Measurements from ENCODE around the gene WWOX. TPM values are rescaled to one million over a fixed set of nuclear protein-coding genes. Genes with fewer than 3 reads are reported as not detected.

The WWOX gene
- total RNA-seq, 1 donor from 2014 or later, result 106 TPM

GRCh38 chr16:78987666-78988065 lies 888.2 kb downstream of the WWOX start:
- Histone ChIP-seq H3K4me3 (no peak overlapping the region), H3K4me1 (no peaks in the 10 kb centered on the region), H3K36me3 (no peaks in the 10 kb centered on the region), H3K27ac (no peak overlapping the region), H3K27me3 (no peaks in the 10 kb centered on the region), H3K9me3 (no peaks in the 10 kb centered on the region)
- no peak for TF ChIP-seq CTCF (IDR thresholded peaks at IDR 0.05)
- no peak for DNase-seq (ENCODE audit: low spot score in 2 of 2)
- intact Hi-C loops (cut with DNase I), result no loop called here

- Histone ChIP-seq H3K27ac (no peak overlapping the region), H3K9me3 (no peaks in the 10 kb centered on the region), H3K27me3 (no peaks in the 10 kb centered on the region), H3K36me3 (no peaks in the 10 kb centered on the region), H3K4me3 (no peak overlapping the region), H3K4me1 (no peaks in the 10 kb centered on the region)
- TF ChIP-seq CTCF (IDR thresholded peaks at IDR 0.05), result no peak
- DNase-seq (ENCODE audit: low spot score in 2 of 2), result no peak
- intact Hi-C loops (cut with DNase I), result no loop called here
These were observed 889.0 kb downstream of the WWOX start for GRCh38 chr16:78988361-78988969.

- no peak overlapping the region for H3K4me3 ChIP-seq
- no peaks in the 10 kb centered on the region for H3K9me3 ChIP-seq
- H3K27ac ChIP-seq, result no peak overlapping the region
- no peak for TF ChIP-seq CTCF (IDR thresholded peaks at IDR 0.05)
- H3K36me3 ChIP-seq, result no peaks in the 10 kb centered on the region
- no peak for DNase-seq (ENCODE audit: low spot score in 2 of 2)
- no peaks in the 10 kb centered on the region for H3K4me1 ChIP-seq
- intact Hi-C loops (cut with DNase I), result no loop called here
- no peaks in the 10 kb centered on the region for H3K27me3 ChIP-seq
These were observed 890.9 kb downstream of the WWOX start for GRCh38 chr16:78990309-78990701.

- no peak for TF ChIP-seq CTCF (IDR thresholded peaks at IDR 0.05)
- intact Hi-C loops (cut with DNase I), result no loop called here
- no peak overlapping the region for H3K4me3 ChIP-seq
- no peaks in the 10 kb centered on the region for H3K27me3 ChIP-seq
- H3K27ac ChIP-seq, result no peak overlapping the region
- no peak for DNase-seq (ENCODE audit: low spot score in 2 of 2)
- no peaks in the 10 kb centered on the region for H3K36me3 ChIP-seq
- no peaks in the 10 kb centered on the region for H3K4me1 ChIP-seq
- H3K9me3 ChIP-seq, result no peaks in the 10 kb centered on the region
These were observed 892.5 kb downstream of the WWOX start for GRCh38 chr16:78992001-78992400.

- H3K4me3 ChIP-seq, result no peak overlapping the region
- no peaks in the 10 kb centered on the region for H3K27me3 ChIP-seq
- intact Hi-C loops (cut with DNase I), result no loop called here
- TF ChIP-seq CTCF (IDR thresholded peaks at IDR 0.05), result no peak
- H3K27ac ChIP-seq, result no peak overlapping the region
- H3K36me3 ChIP-seq, result no peaks in the 10 kb centered on the region
- no peak for DNase-seq (ENCODE audit: low spot score in 2 of 2)
- H3K4me1 ChIP-seq, result no peaks in the 10 kb centered on the region
- H3K9me3 ChIP-seq, result no peaks in the 10 kb centered on the region
These were observed 893.9 kb downstream of the WWOX start for GRCh38 chr16:78993346-78993745.
